Psoas muscle (tissue), 8 donors: ENCODE data around the gene RBFOX1. TPM values are rescaled to one million over a fixed set of nuclear protein-coding genes. Genes with fewer than 3 reads are reported as not detected.

ENCODE experiments used
- ATAC-seq, 4 donors: fragments of 200-7000 bp; cut with Tn5 transposase; one replicate each; pipeline ENCODE4 v1.9.1; 2020; ENCODE audit warnings: moderate library complexity in 3 of 4, mild to moderate bottlenecking in 2 of 4
- DNase-seq, 2 donors: peaks; one replicate each; pipeline ENCODE4 v3.0.0-alpha.2; 2020
- H3K27ac ChIP-seq: fragments of 200-600 bp; one replicate; pipeline ENCODE4 v1.8.0; 2022
- H3K27me3 ChIP-seq, 3 donors: fragments of 200-600 bp in 1 of 3; one replicate each; pipeline versions ENCODE4 v1.6.1 to v1.8.0; 2013 to 2022; ENCODE audit warnings: low read length in 2 of 3, mild to moderate bottlenecking in 2 of 3, moderate library complexity in 1 of 3; ENCODE audit not compliant: insufficient read depth in 3 of 3
- H3K36me3 ChIP-seq, 2 donors: fragments of 200-600 bp in 1 of 2; one replicate each; pipeline versions ENCODE4 v1.6.1 to v1.8.0; 2013 to 2022; ENCODE audit warnings: low read depth in 1 of 2, mild to moderate bottlenecking in 1 of 2, moderate library complexity in 1 of 2; ENCODE audit not compliant: insufficient read depth in 1 of 2
- H3K4me1 ChIP-seq: fragments of 200-600 bp; one replicate; pipeline ENCODE4 v1.8.0; 2022
- H3K4me3 ChIP-seq: fragments of 200-600 bp; one replicate; pipeline ENCODE4 v1.8.0; 2022; ENCODE audit warnings: mild to moderate bottlenecking
- H3K9me3 ChIP-seq: fragments of 200-600 bp; one replicate; pipeline ENCODE4 v1.8.0; 2022
- CTCF ChIP-seq: fragments of 200-600 bp; IDR thresholded peaks from one replicate; pipeline ENCODE4 v1.8.0; 2022; ENCODE audit warnings: antibody characterized with exemption
- WGBS, 3 donors: extraction: QIAGEN DNeasy Blood & Tissue Kit; methylation state at CpG; one replicate each; pipeline versions ENCODE4 v1.1.6 to v1.1.7; 2013; 5-methylcytosine and 5-hydroxymethylcytosine counted together
- intact Hi-C, 2 donors: fragments of 100-400 bp; cut with DNase I; formaldehyde crosslinking; loops; one replicate each; pipeline versions ENCODE4 v1.11.0 to v1.14.2; 2022
- polyA plus RNA-seq, 3 donors: library from polyadenylated mRNA; stranded (reverse); fragments of 200-250 nt; gene quantifications; one replicate each; pipeline ENCODE4 v1.2.3, GENCODE V29; 2013
- total RNA-seq, 4 donors: library from RNA; stranded (reverse); fragmentation: NEBNext Ultra II Directional in 2 of 4; extraction: Animal tissue kit (Norgen Biotek cat#: 25700) in 2 of 4; gene quantifications; one replicate each; pipeline versions ENCODE4 v1.2.1 to v1.2.4, GENCODE V29; 2021 to 2023
- donor health status: healthy with polysubstance abuse.
- donor health status: DM: no; HTN: no; CAD: no; lungs with moderate emphysema.
- donor health status: Bipolar disorder and iron deficiency.
- donor health status: healthy.
- donor health status: DM: yes; HTN: yes; CAD: no.
- donor health status: DM: no; HTN: no; CAD: no.
- donor health status: DM: no; HTN: no; CAD: no.
- donor health status: DM: yes; HTN: yes; CAD: no.

RBFOX1 gene
- total and polyA plus RNA-seq, 7 donors = 2.8 to 141 (median 113) TPM

- Histone ChIP-seq H3K4me3 (no peak overlapping the region), H3K36me3 (no peaks in the 10 kb centered on the region), H3K4me1 (peaks cover 52% of the 10 kb centered on the region), H3K27me3 (no peaks in the 10 kb centered on the region), H3K9me3 (no peaks in the 10 kb centered on the region), H3K27ac (peak overlapping the region; percentile 46)
- intact Hi-C loops = loop anchor here in 1 of 2 donors (10.0 kb wide), 2 partner anchors 139 to 201 kb away; no protein-coding TSS in a partner anchor
- no peak for TF ChIP-seq CTCF
- DNase-seq (no peak), ATAC-seq (peak in 2 of 4 donors; percentile 16 to 18)
- 22 to 33% (median 24%) methylated on average over 5 of the region's 5 CpGs for WGBS, 3 donors
These were observed 71.6 kb downstream of the RBFOX1 start for GRCh38 chr16:7404217-7404616.

- no peaks in the 10 kb centered on the region for H3K27me3 ChIP-seq
- ATAC-seq = peak; percentile 89 to 95 (median 92)
- no peaks in the 10 kb centered on the region for H3K9me3 ChIP-seq
- H3K36me3 ChIP-seq = no peaks in the 10 kb centered on the region
- 11 to 21% (median 15%) methylated on average over 16 of the region's 16 CpGs for WGBS, 3 donors
- H3K27ac ChIP-seq = peak overlapping the region; percentile 56
- DNase-seq = peak; percentile 38 to 79
- peak; percentile 51 for TF ChIP-seq CTCF
- H3K4me3 ChIP-seq = peak overlapping the region; percentile 10
- intact Hi-C loops = loop anchor here in 1 of 2 donors (10.0 kb wide), 2 partner anchors 140 to 200 kb away; no protein-coding TSS in a partner anchor
- H3K4me1 ChIP-seq = peaks cover 52% of the 10 kb centered on the region
These were observed 72.5 kb downstream of the RBFOX1 start for GRCh38 chr16:7405166-7405565.

GRCh38 chr16:7408700-7409365, 76.2 kb downstream of the RBFOX1 start:
- TF ChIP-seq CTCF = no peak
- Histone ChIP-seq H3K9me3 (no peaks in the 10 kb centered on the region), H3K27ac (no peak overlapping the region), H3K36me3 (no peaks in the 10 kb centered on the region), H3K27me3 (no peaks in the 10 kb centered on the region), H3K4me1 (peaks cover 30% of the 10 kb centered on the region), H3K4me3 (no peak overlapping the region)
- ATAC-seq = no peak
- WGBS, 3 donors = 59 to 83% (median 64%) methylated on average over 13 of the region's 13 CpGs
- intact Hi-C loops = loop anchor here in 1 of 2 donors (10.0 kb wide), 2 partner anchors 144 to 196 kb away; no protein-coding TSS in a partner anchor
- DNase-seq = no peak

- no peak overlapping the region for H3K4me3 ChIP-seq
- no peak overlapping the region for H3K27ac ChIP-seq
- H3K4me1 ChIP-seq = peaks cover 55% of the 10 kb centered on the region
- H3K9me3 ChIP-seq = no peaks in the 10 kb centered on the region
- H3K27me3 ChIP-seq = no peaks in the 10 kb centered on the region
- ATAC-seq (no peak), DNase-seq (no peak)
- H3K36me3 ChIP-seq = no peaks in the 10 kb centered on the region
- intact Hi-C loops = no loop called here
- WGBS, 3 donors = 66 to 76% (median 70%) methylated on average over 9 of the region's 9 CpGs
- TF ChIP-seq CTCF = no peak
These were observed 86.8 kb downstream of the RBFOX1 start for GRCh38 chr16:7419441-7419840.
